ENCODE measurements around the gene KLRC4.
"Not testable (repeated sequence)": the region's sequence is repeated elsewhere in the genome, so short reads cannot be mapped to it uniquely, and the experiment has no call there.

The KLRC4 gene

DNA sequence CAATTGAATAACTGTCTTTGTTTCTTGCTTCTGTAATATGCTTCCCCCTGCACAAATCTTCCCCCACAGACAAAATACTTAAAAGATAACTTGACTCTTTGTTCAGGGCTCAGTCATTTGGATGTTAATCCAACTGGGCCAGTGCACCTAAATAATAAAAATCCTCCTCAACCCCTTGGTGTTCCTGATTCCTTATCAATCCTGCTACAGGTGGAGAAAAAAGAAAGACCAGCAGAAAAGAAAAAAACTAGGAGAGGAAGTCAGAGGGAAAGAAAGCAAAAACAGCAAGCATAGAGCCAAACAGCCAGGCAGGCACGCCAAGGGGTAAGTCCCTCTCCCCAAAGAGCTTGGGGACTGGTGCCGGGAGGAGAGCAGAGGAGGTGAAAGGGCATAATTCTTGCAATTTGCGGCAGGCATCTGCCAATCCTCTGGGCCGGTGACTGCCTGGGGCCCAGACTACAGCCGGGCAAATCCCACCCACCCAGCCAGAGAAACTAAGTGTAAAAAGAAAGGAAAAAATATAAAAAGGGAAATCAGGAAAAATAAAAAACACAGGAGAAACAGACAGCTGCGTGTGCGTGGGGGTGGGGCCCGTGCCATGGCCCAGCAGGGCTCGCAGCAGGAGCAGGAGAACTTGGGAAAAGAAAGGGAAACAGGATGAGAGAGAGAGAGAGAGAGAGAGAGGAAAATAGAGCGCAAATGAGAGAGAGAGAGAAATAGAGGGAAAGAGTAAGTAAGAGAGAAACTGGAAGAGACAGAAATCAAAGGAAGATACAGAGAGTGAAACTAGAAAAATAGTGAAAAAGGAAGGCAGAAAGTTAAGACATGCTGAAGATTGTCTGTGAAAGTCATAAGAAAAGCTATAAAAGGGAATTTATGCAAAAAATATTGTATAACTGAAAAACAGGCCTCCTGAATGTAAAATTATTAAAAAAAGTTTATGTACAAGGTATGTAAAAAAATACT is 41.1 kb downstream of the KLRC4 start:
- DNase-seq (ENCODE audit: low spot score) (no peak), FAIRE-seq (no peak)

GRCh38 chr12:10367714-10368113 is 41.8 kb downstream of the KLRC4 start:
- not testable (repeated sequence) for FAIRE-seq

DNA sequence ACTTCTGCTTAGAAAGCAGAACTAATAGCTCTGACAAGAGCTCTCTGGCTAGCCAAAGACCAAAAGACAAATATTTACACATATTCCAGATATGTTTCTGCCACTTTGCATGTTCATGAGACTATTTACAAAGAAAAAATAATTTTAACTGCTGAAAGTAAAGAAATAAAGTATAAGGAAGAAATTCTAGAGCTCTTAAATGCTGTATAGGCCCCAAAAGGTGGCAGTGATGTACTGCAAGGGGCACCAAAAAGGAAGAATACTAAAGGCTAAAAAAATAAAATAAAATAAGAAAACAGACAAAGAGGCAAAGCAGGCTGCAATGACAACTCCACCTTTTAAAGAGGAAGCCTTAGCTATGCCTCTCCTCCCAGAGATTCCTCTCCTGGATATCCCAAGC is 42.7 kb downstream of the KLRC4 start:
- no peak for DNase-seq (ENCODE audit: low spot score)
- FAIRE-seq: no peak

More at GRCh38 chr12:10367714-10368113, 41.8 kb downstream of the KLRC4 start:
- DNase-seq (ENCODE audit: low spot score): not testable (repeated sequence)

- FAIRE-seq (no peak), DNase-seq (ENCODE audit: low spot score) (no peak)
Measured at GRCh38 chr12:10365696-10366405, 43.7 kb downstream of the KLRC4 start.

DNA sequence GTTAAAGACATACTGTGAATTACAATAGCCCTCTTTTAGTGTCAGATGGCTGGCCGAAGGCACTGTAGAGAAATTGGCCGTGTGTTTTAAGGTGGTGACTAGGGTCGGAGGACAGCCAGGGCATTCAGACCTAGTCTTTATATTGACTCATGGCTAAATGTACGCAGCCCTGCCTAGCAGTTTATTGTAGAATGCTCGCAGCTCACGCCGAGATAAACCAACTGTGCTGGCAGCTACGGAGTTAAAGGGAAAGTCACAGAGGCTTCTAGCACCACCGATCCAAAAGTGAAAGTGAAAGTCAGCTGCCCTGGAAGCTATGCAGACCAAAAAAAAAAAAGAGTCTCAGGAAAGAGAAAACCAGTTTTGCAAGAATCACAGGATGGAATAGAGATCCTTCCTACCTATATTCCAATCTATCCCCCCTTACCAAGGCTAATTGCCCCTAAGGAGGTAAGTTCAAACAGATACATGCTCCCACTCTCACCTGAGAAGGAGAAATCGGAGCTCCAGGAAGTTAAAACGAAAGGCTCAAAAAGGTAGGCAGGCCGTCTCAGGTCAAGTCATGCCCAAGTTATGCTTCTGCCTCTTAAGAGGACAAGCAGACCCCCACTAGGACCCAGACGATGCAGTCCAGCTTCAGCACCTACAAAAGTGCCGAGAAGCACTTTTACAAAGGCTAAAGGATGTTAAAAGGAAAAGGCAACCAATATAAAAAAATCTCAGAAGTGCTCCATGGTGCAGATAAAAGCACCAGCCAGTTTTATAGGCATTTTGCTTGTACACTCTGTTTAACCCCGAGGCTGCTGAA is 44.5 kb downstream of the KLRC4 start:
- DNase-seq (ENCODE audit: low spot score) (peak; percentile 72), FAIRE-seq (no peak)

DNA sequence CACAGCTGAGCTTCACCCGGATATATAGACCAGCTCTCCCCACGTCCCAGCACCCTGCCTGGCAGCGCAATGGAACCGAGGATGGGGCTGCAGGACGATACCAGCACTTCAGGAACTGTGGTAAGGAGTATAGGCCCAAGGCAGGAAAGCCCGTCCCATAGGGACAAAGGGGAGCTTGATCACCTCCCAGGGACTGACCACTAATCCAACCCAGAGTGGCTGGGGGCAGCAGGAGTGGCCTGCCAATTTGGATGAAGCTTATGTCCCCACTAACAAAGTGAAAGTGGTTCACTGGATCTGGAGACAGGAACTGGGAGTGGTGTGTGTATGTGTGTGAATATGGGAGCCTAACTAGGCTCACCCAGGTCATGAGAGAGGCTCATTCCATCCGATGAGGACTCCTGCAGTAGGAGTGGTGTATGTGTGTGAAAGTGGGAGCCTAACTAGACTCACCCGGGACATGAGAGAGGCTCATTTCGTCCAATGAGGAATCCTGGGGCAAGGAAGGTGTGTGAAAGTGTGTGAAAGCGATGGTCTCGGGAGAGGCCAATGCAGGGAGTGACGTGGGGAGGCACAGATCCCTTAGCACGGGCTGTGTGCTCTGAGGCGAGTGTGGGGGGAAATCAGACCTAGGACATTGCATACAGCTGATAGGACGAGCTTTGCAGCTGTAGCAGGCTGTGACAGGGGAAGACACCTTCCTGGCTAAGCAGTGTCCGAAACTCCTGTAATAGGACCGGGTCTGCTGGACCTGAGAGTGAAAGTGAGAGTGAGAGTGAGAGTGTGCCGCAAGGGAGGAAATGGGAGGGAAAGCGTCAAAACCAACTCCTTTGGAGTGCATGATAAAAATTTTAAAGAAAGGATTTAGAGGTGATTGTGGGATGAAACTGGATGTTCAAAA is 45.4 kb downstream of the KLRC4 start:
- peak; percentile 49 for DNase-seq (ENCODE audit: low spot score)

GRCh38 chr12:10363658-10363913 is 46.0 kb downstream of the KLRC4 start:
- FAIRE-seq: no peak
- DNase-seq (ENCODE audit: low spot score): no peak

More for the DNA sequence above, 45.4 kb downstream of the KLRC4 start:
- no peak for FAIRE-seq

GRCh38 chr12:10362828-10363657 is 46.5 kb downstream of the KLRC4 start:
- FAIRE-seq (peak; percentile 29), DNase-seq (ENCODE audit: low spot score) (peak; percentile 48)

DNA sequence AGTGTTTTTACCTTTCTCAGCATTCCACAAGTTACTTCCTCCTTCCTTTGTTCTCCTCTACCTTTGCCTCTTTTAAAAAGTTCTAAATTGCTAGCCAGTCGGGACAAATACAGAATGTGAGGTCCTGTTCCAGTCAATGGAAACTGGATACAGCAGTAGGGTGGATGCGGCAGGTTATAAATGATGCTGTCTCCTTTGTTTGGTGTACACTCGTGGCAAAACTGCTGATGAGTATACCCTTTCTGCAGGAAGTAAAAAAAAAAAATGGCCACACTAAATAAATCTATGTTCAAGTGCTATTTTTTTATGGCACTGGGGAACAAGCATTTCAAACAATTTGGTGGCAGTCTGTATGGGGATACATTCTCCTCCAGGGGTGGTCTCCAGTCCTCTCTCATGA is 47.2 kb downstream of the KLRC4 start:
- DNase-seq (ENCODE audit: low spot score) (no peak), FAIRE-seq (no peak)

DNA sequence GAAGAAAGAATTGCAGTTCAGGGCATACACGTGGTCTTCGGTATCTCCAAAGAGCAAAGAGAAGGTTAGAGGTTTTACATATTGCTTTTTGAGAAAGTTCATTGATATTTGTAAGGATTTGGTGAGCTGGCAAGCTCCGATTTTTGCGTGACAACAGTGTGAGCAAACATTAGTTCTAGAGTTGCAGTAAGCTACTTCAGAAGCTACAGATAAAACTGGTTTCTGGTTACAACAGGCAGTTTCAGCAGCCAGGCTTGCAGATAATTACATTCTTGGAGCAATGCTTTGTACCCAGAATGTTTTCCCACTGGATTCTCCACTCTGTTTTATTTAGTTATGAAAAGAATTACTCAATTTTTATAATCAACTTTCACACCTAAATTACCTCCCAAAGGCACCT is 47.9 kb downstream of the KLRC4 start:
- no peak for FAIRE-seq
- DNase-seq (ENCODE audit: low spot score): no peak

DNA sequence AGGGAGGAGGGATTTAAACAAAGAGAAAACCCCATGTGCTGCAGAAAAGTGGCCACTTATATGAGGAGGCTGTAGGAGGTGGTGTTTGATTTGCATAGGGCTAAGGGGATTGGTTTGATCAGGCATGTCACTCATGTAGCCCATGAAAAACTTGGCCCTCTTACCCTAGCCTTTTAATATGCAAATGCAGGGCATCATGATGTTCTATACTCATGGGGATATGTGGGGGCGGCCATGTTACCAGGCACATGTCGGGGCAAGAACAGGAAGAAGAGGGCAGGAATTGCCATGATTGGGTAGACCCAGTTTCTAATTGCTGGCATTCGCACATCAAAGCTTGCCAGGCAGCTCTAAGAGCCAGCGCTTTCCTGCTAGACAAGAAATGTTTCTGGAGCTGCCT is 48.5 kb downstream of the KLRC4 start:
- FAIRE-seq (no peak), DNase-seq (ENCODE audit: low spot score) (no peak)

GRCh38 chr12:10358969-10359368 is 50.6 kb downstream of the KLRC4 start:
- no peak for DNase-seq (ENCODE audit: low spot score)
- FAIRE-seq: no peak

GRCh38 chr12:10358131-10358530 is 51.4 kb downstream of the KLRC4 start:
- FAIRE-seq (no peak), DNase-seq (ENCODE audit: low spot score) (no peak)
